NCI-H82 treated with DMSO at 0.1 percent for 48 hours (cell line): Measurements from ENCODE around the gene ABCF2.

Experiments
- DNase-seq: peaks from one replicate; lab custom pipeline; 2025; ENCODE audit not compliant: unreplicated experiment; lab: John Stamatoyannopoulos, UW

The ABCF2 gene

GRCh38 chr7:151226875-151227782, at the start of gene ABCF2:
TSS of gene ABCF2 (minus strand) at chr7:151227205. CDS start at chr7:151226458, 747 bp downstream.
- peak; percentile 94 for DNase-seq

- no peak for DNase-seq
Measured at GRCh38 chr7:151275813-151276577, 49.0 kb upstream of the ABCF2 start.

DNA sequence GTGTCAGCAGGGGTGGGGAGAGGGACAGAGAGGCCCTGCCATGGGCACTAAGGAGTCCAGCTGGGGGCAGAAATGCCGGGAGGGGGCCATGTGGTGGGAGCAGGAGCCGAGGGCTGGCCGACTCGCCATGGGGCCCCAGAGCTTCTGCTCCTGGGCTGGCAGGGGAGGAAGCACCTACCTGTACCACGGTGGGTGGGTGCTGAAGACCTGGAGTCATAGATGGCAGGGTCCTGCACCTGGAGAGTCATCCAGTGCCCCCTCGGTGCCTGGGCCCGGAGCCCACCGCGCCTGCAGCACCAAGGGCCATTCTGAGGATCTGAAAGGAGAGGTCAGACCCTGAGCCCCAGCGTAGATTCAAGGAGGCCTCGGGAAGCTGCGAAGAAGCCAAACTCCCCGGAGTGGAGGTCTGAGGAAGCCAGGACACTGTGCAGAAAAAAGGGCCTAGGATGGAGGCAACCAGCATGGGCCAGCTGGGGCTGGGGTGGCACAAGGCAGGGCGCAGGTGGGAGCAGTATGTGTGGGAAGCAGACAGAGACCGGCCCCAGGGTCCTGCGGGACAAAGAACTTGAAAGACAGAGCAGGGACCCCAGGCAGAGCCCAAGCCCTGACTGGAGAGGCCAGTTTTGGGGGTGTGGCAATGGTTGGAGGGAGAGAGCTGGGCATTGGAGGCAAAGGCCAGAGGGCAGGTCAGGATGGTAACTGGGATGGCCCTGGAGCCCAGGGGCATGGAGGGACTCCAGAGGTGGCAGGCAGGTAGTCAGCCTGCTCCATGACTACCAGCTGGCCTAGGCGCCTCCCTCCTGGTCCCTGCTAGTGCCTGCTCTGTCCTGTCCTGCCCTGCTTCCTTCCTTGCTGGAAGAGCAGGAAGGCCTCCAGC, 48.2 kb upstream of the ABCF2 start:
- DNase-seq, result no peak

GRCh38 chr7:151274396-151274795, 47.4 kb upstream of the ABCF2 start:
- DNase-seq, result no peak

- DNase-seq, result no peak
Measured at GRCh38 chr7:151273651-151274390, 46.8 kb upstream of the ABCF2 start.

DNA sequence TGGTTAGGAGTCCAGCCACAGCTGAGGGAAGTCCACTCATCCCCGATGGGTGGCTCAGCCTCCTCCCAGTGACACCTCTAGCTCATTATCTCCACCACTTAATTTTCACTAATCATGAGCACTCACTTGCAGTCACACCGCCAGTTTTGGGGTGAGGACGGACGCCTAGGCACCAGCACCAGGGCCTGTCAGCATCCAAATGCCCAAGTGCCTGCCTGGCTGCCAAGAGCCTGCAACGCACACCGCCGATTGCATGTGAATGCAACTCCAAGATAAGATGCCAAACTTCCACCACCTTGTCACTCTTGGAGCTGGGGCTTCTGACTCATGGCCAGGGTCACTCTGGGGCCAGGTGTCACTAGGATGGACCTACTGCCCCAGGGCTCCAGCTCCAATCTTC, 45.9 kb upstream of the ABCF2 start:
- no peak for DNase-seq

- no peak for DNase-seq
Measured at GRCh38 chr7:151272405-151272804, 45.4 kb upstream of the ABCF2 start.

- no peak for DNase-seq
Measured at GRCh38 chr7:151271699-151272355, 44.8 kb upstream of the ABCF2 start.

- no peak for DNase-seq
Measured at GRCh38 chr7:151269511-151269910, 42.5 kb upstream of the ABCF2 start.

GRCh38 chr7:151265351-151265931, 38.4 kb upstream of the ABCF2 start:
- DNase-seq, result no peak

GRCh38 chr7:151264615-151265014, 37.6 kb upstream of the ABCF2 start:
- DNase-seq, result no peak

- no peak for DNase-seq
Measured at GRCh38 chr7:151261529-151261928, 34.5 kb upstream of the ABCF2 start.

GRCh38 chr7:151260883-151261282, 33.9 kb upstream of the ABCF2 start:
- DNase-seq, result no peak

- DNase-seq, result no peak
Measured at GRCh38 chr7:151260471-151260870, 33.5 kb upstream of the ABCF2 start.

- no peak for DNase-seq
Measured at GRCh38 chr7:151257990-151258389, 31.0 kb upstream of the ABCF2 start.

GRCh38 chr7:151256410-151257045, 29.5 kb upstream of the ABCF2 start:
- no peak for DNase-seq

DNA sequence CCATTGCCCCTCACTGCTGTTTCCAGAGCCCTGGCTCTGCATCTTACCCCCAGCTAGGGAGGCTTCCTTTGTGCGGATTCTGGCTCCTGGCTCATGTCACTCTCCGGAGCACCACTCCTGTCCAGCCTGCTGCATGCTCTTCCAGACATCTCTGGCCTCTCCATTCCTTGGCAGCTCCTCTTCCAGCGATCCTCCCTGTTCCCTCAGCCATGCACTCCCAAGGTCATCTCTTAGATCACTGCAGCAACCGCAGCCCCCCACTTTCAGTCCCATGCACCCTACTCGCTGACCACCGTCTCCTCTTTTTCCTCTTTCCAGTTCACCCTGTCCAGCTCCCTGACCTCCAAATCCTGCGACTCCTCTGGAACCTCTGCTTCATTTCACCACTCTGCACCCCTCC, 28.4 kb upstream of the ABCF2 start:
- DNase-seq, result no peak

DNA sequence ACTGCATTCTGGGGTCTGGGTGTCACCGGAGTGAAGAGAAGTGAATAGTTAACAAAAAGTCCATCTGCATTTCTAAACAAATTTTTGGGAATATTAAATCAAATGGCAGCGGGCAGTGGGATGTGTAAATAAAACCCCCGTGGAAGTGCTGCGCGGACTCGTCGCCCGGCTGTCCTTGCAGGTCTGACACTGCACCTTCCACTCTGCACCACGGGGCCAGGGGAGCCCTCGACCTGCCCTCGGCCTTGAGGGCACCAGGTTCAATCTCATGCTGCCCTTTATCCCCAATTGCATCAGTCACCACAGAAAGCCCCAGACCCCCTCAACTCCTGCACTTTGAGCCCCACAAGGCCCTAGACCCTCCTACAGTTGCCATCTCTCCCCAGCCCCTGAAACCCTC, 27.8 kb upstream of the ABCF2 start:
- no peak for DNase-seq

DNA sequence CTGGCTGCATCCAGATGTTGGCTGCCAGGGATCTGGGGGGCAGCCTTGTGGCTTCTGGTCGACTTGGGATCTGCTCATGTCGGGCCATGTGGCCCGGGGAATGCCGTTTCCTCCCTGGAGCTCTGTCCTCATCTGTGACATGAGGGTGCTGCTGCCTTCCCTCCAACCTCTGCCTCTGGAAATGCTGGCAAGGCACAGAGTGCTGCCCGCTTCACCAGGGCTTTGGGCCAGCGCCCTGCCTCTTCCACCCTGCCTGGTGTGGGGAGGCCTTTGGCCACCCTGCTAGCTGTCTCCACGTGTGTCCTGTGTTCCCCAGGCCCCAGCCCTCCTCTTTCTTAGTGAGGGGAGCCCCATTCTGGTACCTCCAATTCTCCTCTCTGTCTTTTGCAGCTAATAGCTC, 27.3 kb upstream of the ABCF2 start:
- DNase-seq, result no peak
